SJCRH30 (cell line): ENCODE measurements around the gene SLC9C1. TPM values are rescaled to one million over a fixed set of nuclear protein-coding genes. Genes with fewer than 3 reads are reported as not detected.

Experiments
- DNase-seq, 2 experiments: peaks; one replicate each; pipeline ENCODE4 v3.0.0-alpha.2; 2015 to 2020
- H3K27ac ChIP-seq: fragments of 250-450 bp; sonication (Bioruptor Pico); 2 replicates; pipeline ENCODE4 v1.5.1; 2020; ENCODE audit warnings: mild to moderate bottlenecking, moderate library complexity
- H3K27me3 ChIP-seq: fragments of 250-450 bp; sonication (Bioruptor Pico); 2 replicates; pipeline ENCODE4 v1.5.1; 2020; ENCODE audit warnings: mild to moderate bottlenecking, moderate library complexity
- H3K36me3 ChIP-seq: fragments of 250-450 bp; sonication (Bioruptor Pico); 2 replicates; pipeline ENCODE4 v1.5.1; 2020; ENCODE audit warnings: mild to moderate bottlenecking, moderate library complexity
- H3K4me1 ChIP-seq: fragments of 250-450 bp; sonication (Bioruptor Pico); 2 replicates; pipeline ENCODE4 v1.5.1; 2020; ENCODE audit warnings: mild to moderate bottlenecking, moderate library complexity
- H3K4me3 ChIP-seq: fragments of 250-450 bp; sonication (Bioruptor Pico); 2 replicates; pipeline ENCODE4 v1.5.1; 2020; ENCODE audit warnings: mild to moderate bottlenecking, moderate library complexity
- H3K9me3 ChIP-seq: fragments of 250-450 bp; sonication (Bioruptor Pico); replicated peaks from 2 replicates; pipeline ENCODE4 v1.5.1; 2020; ENCODE audit warnings: mild to moderate bottlenecking, moderate library complexity
- total RNA-seq: library from RNA; depleted of rRNA; stranded (reverse); fragments of >200 nt; shearing (Covaris generic); gene quantifications from 2 replicates; pipeline ENCODE4 v1.2.3, GENCODE V29; 2014; rRNA removed

Gene SLC9C1
- total RNA-seq, result not detected in 2 replicates

DNA sequence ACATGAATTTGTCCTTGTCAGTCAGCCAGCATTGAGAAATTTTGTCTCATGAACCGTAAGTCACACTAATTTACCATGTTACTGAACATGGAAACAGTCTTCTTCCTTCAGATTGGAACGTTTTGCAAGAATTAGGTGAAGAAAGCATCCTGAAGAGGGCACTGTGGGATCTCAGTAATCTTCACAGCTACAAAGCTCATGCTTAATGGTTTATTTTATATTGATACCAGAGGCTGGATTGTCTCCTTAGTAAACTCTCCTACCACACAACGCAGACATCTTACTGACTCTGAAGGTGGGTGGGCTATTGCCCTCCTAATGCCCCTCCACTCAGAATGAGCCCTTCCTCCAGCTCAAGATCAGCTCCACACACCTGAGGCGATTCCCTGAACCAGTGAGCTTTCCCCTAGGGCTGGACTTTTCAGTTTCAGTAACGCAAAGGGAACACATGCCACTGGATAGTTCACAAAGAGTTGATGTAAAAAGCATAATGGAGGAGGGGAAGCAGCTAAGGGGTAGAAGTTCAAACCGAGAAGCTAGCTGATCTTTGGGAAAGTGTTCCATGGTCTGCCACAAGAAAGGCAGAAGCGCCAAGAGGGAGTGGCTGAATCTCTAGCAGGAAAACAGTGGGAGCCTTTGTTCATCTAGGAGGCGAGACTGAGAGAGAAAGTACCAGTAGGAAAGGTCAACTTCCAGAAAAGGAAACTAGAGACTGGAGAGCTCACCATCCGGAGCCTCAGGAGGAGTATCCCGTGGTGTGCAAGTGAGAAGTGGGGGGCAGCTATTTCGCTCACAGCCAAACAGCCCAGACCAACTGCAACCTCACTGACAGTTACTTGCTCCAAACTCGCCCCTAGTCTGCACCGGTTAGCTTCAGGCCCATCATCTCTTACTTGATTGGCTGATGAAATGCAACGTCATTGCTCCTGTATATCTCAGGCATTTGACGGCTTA lies at the start of gene SLC9C1:
Gene SLC9C1, minus strand, starts transcription at position 849 of the 954 bp plus-strand sequence. CDS start 7,425 bp downstream, outside the sequence.
- no peaks in the 10 kb centered on the region for H3K27me3 ChIP-seq

DNA sequence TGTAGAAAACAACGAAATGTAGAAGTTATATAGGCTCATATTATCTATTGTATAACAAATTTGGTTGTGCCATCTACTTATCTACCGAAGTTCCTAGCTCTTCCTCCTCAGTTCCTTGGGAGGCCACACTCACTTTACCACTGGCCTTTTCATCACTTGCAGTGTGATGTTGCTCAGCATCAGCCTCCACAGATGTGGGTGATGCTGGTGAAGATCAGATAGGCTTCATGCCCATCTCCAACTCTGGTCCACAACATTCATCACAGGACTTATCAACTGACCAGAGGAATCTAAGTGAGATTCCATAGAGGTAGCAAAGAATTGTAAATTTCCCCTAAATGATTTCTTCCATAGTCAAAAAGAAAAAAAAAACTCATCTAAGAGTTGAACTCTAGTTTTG lies 47.4 kb upstream of the SLC9C1 start:
- H3K4me3 ChIP-seq, result no peak overlapping the region
- no peaks in the 10 kb centered on the region for H3K36me3 ChIP-seq
- H3K9me3 ChIP-seq, result no peaks in the 10 kb centered on the region; the same call in 1 of the 2 replicates
- H3K27ac ChIP-seq, result no peak overlapping the region
- H3K4me1 ChIP-seq, result no peaks in the 10 kb centered on the region
- DNase-seq, result no peak
- no peaks in the 10 kb centered on the region for H3K27me3 ChIP-seq

More for the DNA sequence above, at the start of gene SLC9C1:
- no peak within 1 kb of the TSS for H3K27ac ChIP-seq
- H3K9me3 ChIP-seq, result peaks cover 2% of the 10 kb centered on the region; the same call in 1 of the 2 replicates
- DNase-seq, result peak; percentile 26 to 70
- H3K4me3 ChIP-seq, result peak within 1 kb of the TSS; percentile 29
- H3K36me3 ChIP-seq, result no peaks in the 10 kb centered on the region
- no peaks in the 10 kb centered on the region; the same call in 1 of the 2 replicates for H3K4me1 ChIP-seq

DNA sequence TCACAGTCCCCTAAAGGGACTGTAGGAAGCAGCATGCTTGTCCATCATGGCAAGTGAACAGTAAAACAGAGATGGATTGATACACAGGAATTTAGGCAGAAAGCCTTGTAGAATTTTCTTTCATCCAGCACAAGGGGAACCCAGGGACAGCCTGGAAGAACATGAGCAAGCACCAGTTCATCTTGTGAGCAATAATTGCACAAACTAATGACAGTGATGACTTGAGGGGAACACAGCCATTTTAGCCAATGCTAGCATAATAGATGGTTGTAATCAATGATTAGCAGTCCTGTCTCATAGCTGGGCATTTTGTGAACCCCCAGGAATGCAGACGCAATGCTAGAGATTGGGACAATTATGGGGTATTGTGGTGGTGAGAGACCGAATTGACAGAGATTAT lies 45.6 kb upstream of the SLC9C1 start:
- no peak for DNase-seq
- H3K4me3 ChIP-seq, result no peak overlapping the region
- no peaks in the 10 kb centered on the region for H3K4me1 ChIP-seq
- H3K27me3 ChIP-seq, result no peaks in the 10 kb centered on the region
- no peaks in the 10 kb centered on the region; the same call in 1 of the 2 replicates for H3K9me3 ChIP-seq
- H3K27ac ChIP-seq, result no peak overlapping the region
- no peaks in the 10 kb centered on the region for H3K36me3 ChIP-seq

DNA sequence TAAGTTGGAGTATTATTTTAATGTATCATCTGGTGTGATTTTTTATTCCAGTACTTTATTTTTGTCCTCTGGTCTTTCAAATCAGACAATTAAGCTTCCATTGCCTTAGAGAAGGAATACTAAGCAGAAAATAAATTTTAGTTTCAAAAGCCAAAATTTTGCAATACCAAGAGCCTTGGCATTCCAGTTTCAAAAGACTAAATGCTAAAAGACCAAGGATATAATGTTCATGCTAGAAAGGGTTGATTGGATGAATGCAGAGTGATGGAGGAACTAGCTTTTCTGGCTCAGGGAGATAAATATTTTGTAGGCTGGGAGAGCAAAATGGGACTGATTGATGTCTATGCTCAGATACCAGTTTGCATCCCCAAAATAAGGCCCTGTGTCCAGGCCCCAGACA lies 45.1 kb upstream of the SLC9C1 start:
- H3K4me1 ChIP-seq, result no peaks in the 10 kb centered on the region
- H3K4me3 ChIP-seq, result no peak overlapping the region
- no peak for DNase-seq
- H3K36me3 ChIP-seq, result no peaks in the 10 kb centered on the region
- no peak overlapping the region for H3K27ac ChIP-seq
- no peaks in the 10 kb centered on the region for H3K27me3 ChIP-seq
- H3K9me3 ChIP-seq, result no peaks in the 10 kb centered on the region; the same call in 1 of the 2 replicates

DNA sequence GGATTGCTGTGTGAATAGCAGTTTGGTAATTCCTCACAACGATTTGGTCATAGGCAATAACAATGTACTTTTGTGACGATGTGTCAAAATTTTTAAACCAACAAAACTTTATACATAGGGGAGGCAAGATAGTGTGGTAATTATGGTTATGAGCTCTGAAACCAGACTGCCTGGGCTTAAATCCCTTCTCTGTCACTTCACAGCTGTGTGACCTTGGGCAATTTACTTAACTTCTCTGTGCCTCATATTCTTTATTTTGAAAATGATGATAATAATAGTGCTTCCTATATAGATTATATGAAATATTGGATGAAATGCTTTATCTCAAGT lies 44.7 kb upstream of the SLC9C1 start:
- no peaks in the 10 kb centered on the region for H3K27me3 ChIP-seq

DNA sequence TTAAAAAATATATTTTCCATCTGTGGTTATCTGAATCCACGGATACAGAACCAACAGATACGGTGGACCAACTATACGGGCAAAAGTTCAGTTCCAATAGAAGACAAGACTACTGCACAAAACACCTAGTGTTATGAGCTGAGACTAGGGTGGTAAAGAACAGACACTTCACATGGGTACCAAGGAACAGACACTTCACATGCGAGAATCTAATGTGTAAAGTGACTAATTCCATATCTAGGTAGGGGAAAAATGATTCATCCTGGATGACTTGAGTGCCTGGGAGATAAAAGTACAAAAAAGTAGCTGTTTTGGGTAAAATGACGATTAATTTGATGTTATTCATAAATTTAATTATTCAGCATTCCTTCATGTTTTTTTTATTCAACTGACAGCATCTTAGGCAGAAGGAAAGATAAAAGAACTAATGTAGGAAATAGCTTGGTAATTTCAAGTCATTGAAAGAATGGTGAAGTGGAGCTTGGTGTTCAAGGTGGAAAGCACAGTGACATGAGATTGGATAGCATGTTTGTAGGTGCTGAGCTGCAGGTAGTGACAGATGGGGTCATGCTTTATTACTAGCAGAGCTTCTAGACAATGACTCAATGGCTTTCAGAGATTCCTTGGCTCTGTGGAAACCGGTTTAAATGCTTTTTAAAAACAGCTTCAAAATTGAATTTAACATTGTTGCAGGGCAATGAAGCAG lies 44.2 kb upstream of the SLC9C1 start:
- Histone ChIP-seq H3K27me3 (no peaks in the 10 kb centered on the region), H3K9me3 (no peaks in the 10 kb centered on the region; the same call in 1 of the 2 replicates), H3K27ac (no peak overlapping the region), H3K4me1 (no peaks in the 10 kb centered on the region), H3K4me3 (no peak overlapping the region), H3K36me3 (no peaks in the 10 kb centered on the region)
- no peak for DNase-seq

More for the DNA sequence above, 44.7 kb upstream of the SLC9C1 start:
- Histone ChIP-seq H3K27ac (no peak overlapping the region), H3K9me3 (no peaks in the 10 kb centered on the region; the same call in 1 of the 2 replicates), H3K36me3 (no peaks in the 10 kb centered on the region), H3K4me1 (no peaks in the 10 kb centered on the region), H3K4me3 (no peak overlapping the region)
- DNase-seq, result no peak

DNA sequence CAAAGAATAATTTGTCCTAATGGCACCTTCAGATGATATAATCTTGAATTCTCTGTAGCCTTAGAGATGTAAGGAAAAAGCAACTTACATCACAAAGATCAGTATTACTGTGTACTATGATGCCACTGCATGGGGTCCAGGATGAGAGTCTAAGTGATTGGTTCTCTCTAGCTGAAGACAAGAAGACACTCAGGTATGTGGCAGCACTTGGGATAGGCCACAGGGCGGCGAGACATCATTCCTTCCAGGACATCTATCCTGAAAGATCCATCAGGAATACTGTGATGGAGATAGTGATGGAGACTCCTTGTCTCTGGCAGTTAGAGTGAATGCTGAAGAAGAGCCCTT lies 41.4 kb upstream of the SLC9C1 start:
- no peaks in the 10 kb centered on the region for H3K4me1 ChIP-seq
- DNase-seq, result no peak
- H3K27ac ChIP-seq, result no peak overlapping the region
- H3K27me3 ChIP-seq, result no peaks in the 10 kb centered on the region
- H3K9me3 ChIP-seq, result no peaks in the 10 kb centered on the region
- no peaks in the 10 kb centered on the region for H3K36me3 ChIP-seq
- H3K4me3 ChIP-seq, result no peak overlapping the region

DNA sequence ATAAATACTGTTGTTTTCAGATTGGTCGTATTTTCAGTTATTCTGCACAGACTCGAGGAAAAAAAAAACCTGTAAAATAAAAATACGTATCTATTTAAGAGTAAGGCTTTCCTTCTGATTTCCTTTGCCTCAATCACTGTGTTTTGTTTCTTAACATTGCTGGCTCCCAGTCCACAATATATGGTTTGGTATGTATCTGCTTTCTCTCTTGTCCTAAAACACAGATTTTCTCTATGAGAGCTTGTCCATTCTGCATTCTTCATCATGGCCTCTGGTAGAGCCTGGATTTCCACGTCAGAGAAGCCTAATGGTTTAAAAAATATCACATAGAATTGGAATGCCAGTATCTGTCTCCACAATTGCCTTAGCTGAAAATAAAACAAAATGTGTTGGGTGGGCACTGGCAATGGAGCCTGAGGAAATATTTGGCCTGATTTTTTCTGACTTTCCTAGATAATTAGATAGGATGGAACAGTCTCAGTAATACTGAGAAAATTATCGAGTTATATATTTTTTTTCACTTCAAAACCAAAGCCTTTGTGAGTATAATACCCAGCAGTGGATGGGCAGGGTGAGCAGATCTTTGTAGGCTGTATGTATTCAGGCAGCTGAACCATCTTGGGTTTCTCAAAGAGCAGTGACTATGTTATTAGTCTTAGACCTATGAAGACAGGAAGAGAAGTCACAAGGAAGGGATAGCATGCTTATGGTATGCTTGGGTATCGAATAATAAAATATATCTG lies 40.8 kb upstream of the SLC9C1 start:
- H3K27me3 ChIP-seq, result no peaks in the 10 kb centered on the region
- H3K36me3 ChIP-seq, result no peaks in the 10 kb centered on the region
- H3K4me3 ChIP-seq, result no peak overlapping the region
- no peak for DNase-seq
- no peak overlapping the region for H3K27ac ChIP-seq
- H3K4me1 ChIP-seq, result no peaks in the 10 kb centered on the region
- no peaks in the 10 kb centered on the region for H3K9me3 ChIP-seq

DNA sequence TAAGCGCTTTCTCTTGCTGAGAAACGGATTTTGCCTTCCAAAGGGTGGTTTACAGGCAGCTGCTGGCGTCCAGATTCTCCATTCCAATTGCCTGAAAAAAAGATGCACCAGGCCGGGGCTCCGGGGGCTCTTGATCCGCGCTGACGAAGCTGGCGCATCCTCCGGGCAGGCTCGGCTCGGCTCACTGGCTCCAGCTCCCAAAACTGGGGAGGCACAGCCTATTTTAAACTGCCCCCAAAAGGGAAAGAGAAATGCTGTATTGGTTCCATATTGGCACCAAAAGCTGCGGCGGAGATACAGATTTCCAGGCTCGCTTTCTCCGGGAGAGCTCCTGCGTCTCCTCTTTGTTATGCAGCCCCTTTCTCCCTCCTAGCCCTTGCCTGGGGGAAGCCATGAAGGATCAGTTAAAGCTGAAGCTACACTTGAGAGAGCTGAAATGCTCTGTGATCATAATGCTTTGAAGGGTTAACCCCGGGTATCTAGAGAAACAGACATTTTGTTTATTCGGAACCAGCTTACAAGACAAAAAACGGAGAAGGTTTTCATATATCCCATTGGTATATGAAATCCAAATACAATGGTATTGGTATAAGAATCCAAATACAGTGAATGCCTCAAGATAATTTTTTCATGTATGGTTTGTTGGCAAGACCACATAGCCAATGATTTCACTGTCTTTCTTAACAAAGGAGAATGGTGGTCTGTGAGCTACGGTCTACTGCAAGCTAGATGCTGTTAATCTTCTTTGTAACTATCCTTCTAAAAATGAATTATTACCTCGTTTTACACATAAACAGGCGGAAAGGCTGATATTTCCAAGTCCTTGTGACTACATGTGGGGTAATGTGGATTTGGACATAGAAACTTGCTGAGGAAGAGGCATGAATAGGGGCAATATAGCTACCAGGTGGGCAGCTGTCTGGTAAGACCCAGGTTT lies 39.6 kb upstream of the SLC9C1 start:
- Histone ChIP-seq H3K27me3 (no peaks in the 10 kb centered on the region), H3K4me3 (no peak overlapping the region), H3K4me1 (no peaks in the 10 kb centered on the region), H3K9me3 (no peaks in the 10 kb centered on the region), H3K36me3 (no peaks in the 10 kb centered on the region), H3K27ac (no peak overlapping the region)
- no peak for DNase-seq

DNA sequence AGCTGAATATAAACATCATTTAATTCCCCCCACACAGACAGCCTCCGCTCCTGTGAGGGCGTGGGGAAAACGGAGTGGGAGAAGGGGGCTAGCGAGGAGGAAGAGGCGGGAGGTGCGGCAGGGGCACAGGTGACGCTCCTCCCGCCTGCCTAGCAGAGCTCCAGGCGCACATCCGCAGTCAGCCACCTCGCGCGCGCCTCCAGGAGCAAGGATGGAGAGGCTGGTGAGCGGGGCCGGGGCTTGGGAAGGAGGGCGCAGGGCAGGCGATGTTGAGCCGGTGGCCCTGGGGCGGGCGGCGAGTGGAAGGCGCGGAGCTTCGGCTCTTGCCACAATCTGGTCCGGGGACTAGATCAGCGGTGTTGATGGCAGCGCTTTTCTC lies 39.0 kb upstream of the SLC9C1 start, which contains the start of gene CD200:
Gene CD200, plus strand, starts transcription at position 155 of the 379 bp plus-strand sequence. Its CDS starts 57 bp downstream, at position 212.
- no peaks in the 10 kb centered on the region for H3K9me3 ChIP-seq
- no peaks in the 10 kb centered on the region for H3K36me3 ChIP-seq
- no peak within 1 kb of the TSS for H3K27ac ChIP-seq
- H3K27me3 ChIP-seq, result no peaks in the 10 kb centered on the region
- DNase-seq, result no peak
- H3K4me3 ChIP-seq, result no peak within 1 kb of the TSS
- no peaks in the 10 kb centered on the region for H3K4me1 ChIP-seq

DNA sequence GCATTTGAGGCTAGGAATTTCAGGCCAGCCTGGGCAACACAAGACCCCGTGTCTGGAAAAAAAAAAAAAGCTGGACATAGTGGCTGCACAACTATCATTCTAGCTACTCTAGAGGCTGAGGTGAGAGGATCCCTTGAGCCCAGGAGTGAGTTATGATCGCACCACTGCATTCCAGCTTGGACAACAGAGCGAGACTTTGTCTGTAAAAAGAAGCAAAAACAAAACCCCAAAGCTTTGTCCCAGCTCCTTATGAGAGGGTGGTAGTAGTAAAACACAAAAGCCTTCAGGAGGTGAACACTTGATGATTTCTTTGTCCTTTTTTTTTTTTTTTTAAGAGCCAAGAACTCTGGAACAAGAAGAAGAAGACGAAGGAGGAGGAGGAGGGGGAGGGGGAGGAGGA lies 37.8 kb upstream of the SLC9C1 start:
- Histone ChIP-seq H3K4me1 (no peaks in the 10 kb centered on the region), H3K9me3 (no peaks in the 10 kb centered on the region), H3K27me3 (no peaks in the 10 kb centered on the region), H3K4me3 (no peak overlapping the region), H3K27ac (no peak overlapping the region), H3K36me3 (no peaks in the 10 kb centered on the region)
- no peak for DNase-seq

DNA sequence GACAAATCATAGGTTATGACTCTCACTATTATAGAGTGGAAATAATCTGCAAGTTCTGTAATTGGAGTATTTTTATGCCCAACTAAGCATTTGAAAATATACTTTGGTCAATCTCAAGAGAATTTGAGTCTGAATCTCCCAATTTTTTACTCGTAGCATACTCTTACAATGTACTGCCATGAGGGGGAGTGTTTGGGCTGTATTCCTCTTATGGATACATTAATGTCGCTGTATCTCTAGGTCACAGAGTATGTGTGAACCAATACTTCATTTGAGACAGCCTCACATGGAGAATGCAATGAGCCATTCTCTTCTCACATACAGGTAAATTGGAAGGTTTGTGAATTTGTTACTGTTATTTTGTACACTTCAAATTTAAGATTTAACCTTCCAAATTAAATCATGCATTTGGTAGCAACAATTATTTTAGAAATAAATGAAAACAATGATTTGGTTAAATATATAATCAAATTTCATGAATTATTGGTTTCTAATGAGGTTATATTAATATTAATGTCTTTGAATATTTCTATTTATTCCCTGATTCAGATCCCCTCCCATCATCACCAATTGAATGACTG lies 33.4 kb upstream of the SLC9C1 start:
- H3K4me1 ChIP-seq, result no peaks in the 10 kb centered on the region
- DNase-seq, result peak; percentile 27 to 73
- no peak overlapping the region for H3K4me3 ChIP-seq
- no peaks in the 10 kb centered on the region for H3K27me3 ChIP-seq
- H3K9me3 ChIP-seq, result no peaks in the 10 kb centered on the region
- no peak overlapping the region for H3K27ac ChIP-seq
- no peaks in the 10 kb centered on the region for H3K36me3 ChIP-seq

DNA sequence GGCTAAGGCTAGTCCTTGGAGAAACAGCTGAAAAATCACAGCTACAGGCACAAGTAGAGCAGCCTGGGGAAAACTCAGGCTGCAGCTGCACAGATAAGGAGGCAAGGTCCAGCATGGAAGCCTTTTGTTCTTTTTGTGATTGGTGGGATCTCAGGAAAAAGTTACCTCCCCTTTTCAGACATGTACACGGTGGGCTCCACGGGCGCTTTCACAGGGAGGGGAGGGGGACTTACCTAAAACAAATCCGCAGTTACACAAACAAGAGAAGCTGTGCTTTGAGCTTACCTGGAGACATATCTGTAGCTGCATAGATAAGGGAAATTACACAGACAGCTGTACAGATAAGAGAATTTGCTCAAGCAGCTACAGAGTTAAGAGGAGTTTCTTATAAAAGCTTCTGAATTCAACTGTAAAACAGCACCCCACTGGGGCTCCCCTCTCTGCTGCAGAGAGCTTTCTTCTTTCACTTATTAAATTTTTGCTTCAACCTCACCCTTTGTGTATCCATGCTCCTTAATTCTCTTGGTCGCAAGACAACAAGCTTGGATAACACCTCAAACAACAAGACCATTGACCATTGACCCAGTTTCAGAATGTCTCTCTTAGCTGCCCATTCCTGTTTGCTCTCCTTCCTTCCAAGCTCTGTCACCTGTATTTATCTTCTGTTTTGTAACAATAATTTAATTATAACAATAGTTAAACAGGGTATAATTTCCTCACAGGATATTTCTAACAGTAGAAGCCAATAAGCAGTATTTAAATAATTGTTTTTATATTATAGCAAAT lies 28.0 kb upstream of the SLC9C1 start:
- H3K9me3 ChIP-seq, result no peaks in the 10 kb centered on the region
- H3K4me1 ChIP-seq, result no peaks in the 10 kb centered on the region
- no peak overlapping the region for H3K27ac ChIP-seq
- no peak for DNase-seq
- H3K27me3 ChIP-seq, result no peaks in the 10 kb centered on the region
- no peak overlapping the region for H3K4me3 ChIP-seq
- no peaks in the 10 kb centered on the region for H3K36me3 ChIP-seq
